GM12878 (cell line): ENCODE measurements around the gene DCAF8. TPM values are rescaled to one million over a fixed set of nuclear protein-coding genes. Genes with fewer than 3 reads are reported as not detected.

Experiments used
- ATAC-seq: fragments of 200-7000 bp; cut with Tn5 transposase; 3 replicates; pipeline ENCODE4 v1.9.1; 2020; ENCODE audit warnings: mild to moderate bottlenecking, moderate library complexity
- BruUV-seq: library from RNA; stranded (reverse); fragments of 400-500 nt; replicated peaks from 2 replicates; lab custom pipeline; 2021; lab: Mats Ljungman, UMichigan
- CTCF ChIA-PET: fragments of 300-600 bp; sonication (Branson Sonifier 250); formaldehyde crosslinking; extraction: SDS; loops from one replicate; lab custom pipeline; 2021; ENCODE audit warnings: inconsistent platforms; lab: Yijun Ruan, JAX
- POLR2A ChIA-PET: fragments of 350-600 bp; formaldehyde crosslinking; extraction: SDS; loops from one replicate; lab custom pipeline; 2021; ENCODE audit warnings: inconsistent platforms; lab: Charles Lee
- RAD21 ChIA-PET: fragments of 300-600 bp; sonication (Branson Sonifier 250); formaldehyde crosslinking; loops from one replicate; lab custom pipeline; 2023; ENCODE audit warnings: antibody characterized with exemption; ENCODE audit not compliant: unreplicated experiment; lab: Charles Lee
- SMC1A ChIA-PET: fragments of 300-600 bp; sonication (Branson Sonifier 250); formaldehyde crosslinking; loops from one replicate; lab custom pipeline; 2023; ENCODE audit not compliant: unreplicated experiment, uncharacterized antibody; lab: Charles Lee
- DNase-seq: peaks from one replicate; pipeline ENCODE4 v3.0.0-alpha.2; 2011; ENCODE audit warnings: low read depth, low spot score
- FAIRE-seq: peaks from 3 replicates; lab custom pipeline; 2011; peaks lifted over from hg19 to GRCh38; lab: Jason Lieb, UNC
- H2AFZ ChIP-seq: 2 replicates; pipeline ENCODE4 v1.6.0; 2011; ENCODE audit warnings: low read depth, low read length, control low read depth; ENCODE audit not compliant: control insufficient read depth
- H3K27ac ChIP-seq: 2 replicates; pipeline ENCODE4 v1.5.1; 2011; ENCODE audit warnings: control low read depth; ENCODE audit not compliant: control insufficient read depth, insufficient read depth
- H3K27me3 ChIP-seq, 2 experiments: replicated peaks in 1 of 2; 2 replicates each; pipeline versions ENCODE4 v1.6.0 to v1.6.1; 2011; ENCODE audit warnings: low read length in 1 of 2; ENCODE audit not compliant: control insufficient read depth in 2 of 2, insufficient read depth in 2 of 2
- H3K36me3 ChIP-seq, 2 experiments: 2 replicates each; pipeline ENCODE4 v1.5.1; 2011; ENCODE audit warnings: low read length in 1 of 2; ENCODE audit not compliant: control insufficient read depth in 2 of 2, insufficient read depth in 2 of 2
- H3K4me1 ChIP-seq: 2 replicates; pipeline ENCODE4 v1.6.1; 2011; ENCODE audit warnings: mild to moderate bottlenecking, low read length, moderate library complexity, mixed read lengths; ENCODE audit not compliant: control insufficient read depth, insufficient read depth
- H3K4me2 ChIP-seq: 2 replicates; pipeline ENCODE4 v1.6.0; 2011; ENCODE audit warnings: control low read depth; ENCODE audit not compliant: control insufficient read depth, insufficient read depth
- H3K4me3 ChIP-seq: fragments of 200-600 bp; sonication (generic); 2 replicates; pipeline ENCODE4 v1.5.1; 2016
- H3K79me2 ChIP-seq: 2 replicates; pipeline ENCODE4 v1.6.0; 2011; ENCODE audit warnings: low read length; ENCODE audit not compliant: control insufficient read depth, insufficient read depth
- H3K9ac ChIP-seq: 2 replicates; pipeline ENCODE4 v1.8.0; 2011; ENCODE audit warnings: low read length, control low read depth, mixed read lengths; ENCODE audit not compliant: control insufficient read depth, insufficient read depth
- H3K9me3 ChIP-seq: replicated peaks from 3 replicates; pipeline ENCODE4 v1.5.1; 2011; ENCODE audit warnings: mild to moderate bottlenecking, low read length; ENCODE audit not compliant: control insufficient read depth, insufficient read depth
- H4K20me1 ChIP-seq: 2 replicates; pipeline ENCODE4 v1.6.0; 2011; ENCODE audit not compliant: control insufficient read depth, insufficient read depth
- BRCA1 ChIP-seq: IDR thresholded peaks from 2 replicates; pipeline ENCODE4 v1.6.1; 2011; ENCODE audit warnings: low read depth, low read length, improper control_type of control experiment
- CUX1 ChIP-seq: IDR thresholded peaks from 2 replicates; pipeline ENCODE4 v1.6.1; 2012; ENCODE audit warnings: improper control_type of control experiment, low read depth, low read length; ENCODE audit not compliant: insufficient replicate concordance
- EGR1 ChIP-seq, 2 experiments: IDR thresholded peaks; 1 replicate in 1 of 2; 2 replicates in 1 of 2; pipeline ENCODE4 v1.6.1; 2011 to 2012; ENCODE audit warnings: low read depth in 2 of 2, low read length in 2 of 2, borderline replicate concordance in 1 of 2, mild to moderate bottlenecking in 1 of 2, moderate library complexity in 1 of 2
- KAT2A ChIP-seq: conservative IDR thresholded peaks from 2 replicates; pipeline ENCODE4 v1.6.1; 2011; ENCODE audit warnings: low read depth, low read length; ENCODE audit not compliant: control insufficient read depth
- MYB ChIP-seq: fragments of 150-350 bp; IDR thresholded peaks from 2 replicates; pipeline ENCODE4 v1.6.1; 2014; ENCODE audit warnings: mild to moderate bottlenecking, low read depth, low read length, borderline replicate concordance
- SREBF2 ChIP-seq: IDR thresholded peaks from 2 replicates; pipeline ENCODE4 v1.6.1; 2012; ENCODE audit warnings: mild to moderate bottlenecking, low read length
- SUZ12 ChIP-seq: fragments of 200-600 bp; sonication (generic); IDR thresholded peaks from one replicate; pipeline ENCODE4 v1.6.1; 2018; ENCODE audit warnings: antibody characterized with exemption, mild to moderate bottlenecking; ENCODE audit not compliant: unreplicated experiment
- in situ Hi-C: fragments of 300-500 bp; cut with MboI; formaldehyde crosslinking; loops from 9 replicates; pipeline ENCODE4 v1.14.3; 2018; ENCODE audit warnings: mixed read lengths
- intact Hi-C: fragments of 100-400 bp; cut with micrococcal nuclease; formaldehyde crosslinking; loops from one replicate; pipeline ENCODE4 v1.14.2; 2022; ENCODE audit not compliant: unreplicated experiment
- polyA plus RNA-seq, 11 experiments: library from polyadenylated mRNA; depleted of rRNA in 4 of 11; unstranded in 6 of 11; stranded (reverse) in 5 of 11; fragments of >200 nt; fragmentation: Nextera tagmentation in 4 of 11; fragmentation: Illumina TruSeq in 1 of 11; extraction: Ambion mirVana in 4 of 11; extraction: Trizol in 1 of 11; gene quantifications; 1 replicate in 1 of 11; 2 replicates in 10 of 11; pipeline versions ENCODE4 v1.2.1 to v1.2.3, GENCODE V29; 2011 to 2016; ENCODE audit warnings: inconsistent platforms in 2 of 11, missing spikeins in 2 of 11, low read depth in 1 of 11
- total RNA-seq, 4 experiments: library from RNA; depleted of rRNA in 3 of 4; stranded (reverse); fragments of >200 nt in 3 of 4; fragmentation: Illumina TruSeq in 1 of 4; extraction: Trizol in 1 of 4; gene quantifications; 2 replicates each; pipeline versions ENCODE4 v1.2.1 to v1.2.3, GENCODE V29; 2013 to 2021
- TF ChIP-seq, protein P1 (sequence below): IDR thresholded peaks from 2 replicates; pipeline ENCODE4 v1.6.1; 2011; ENCODE audit warnings: borderline replicate concordance, low read depth, mild to moderate bottlenecking, moderate library complexity, low read length; ENCODE audit not compliant: insufficient read depth, poor library complexity, severe bottlenecking

DCAF8 gene
- total and polyA plus RNA-seq, 10 of the 15 experiments (the other 5 are each of a cell fraction or from before 2014, with no cell fraction given), result 10.4 to 152 (median 84.6) TPM

- ChIA-PET SMC1A (interaction anchor here (1.0 to 4.9 kb wide), 12 partner anchors 8 to 120 kb away, joined by 3 to 51 read pairs (median 5); partner anchors contain the start of gene CASQ1), POLR2A (interaction anchor here (1.4 kb wide), 1 partner anchor 10 kb away, joined by 3 read pairs; no protein-coding TSS in a partner anchor), CTCF (interaction anchor here (0.8 to 6.7 kb wide), 12 partner anchors 8 to 171 kb away, joined by 5 to 82 read pairs (median 12); partner anchors contain the start of gene CASQ1), RAD21 (interaction anchor here (2.6 to 4.0 kb wide), 3 partner anchors 25 to 31 kb away, joined by 11 to 35 read pairs (median 20); no protein-coding TSS in a partner anchor)
- Histone ChIP-seq H3K4me1 (no peaks in the 10 kb centered on the region), H3K79me2 (no peaks in the 10 kb centered on the region), H3K4me2 (no peak overlapping the region), H3K4me3 (no peak overlapping the region), H2AFZ (no peak overlapping the region), H4K20me1 (no peaks in the 10 kb centered on the region), H3K36me3 (peaks cover 30 to 33% of the 10 kb centered on the region in 2 experiments), H3K27me3 (no peaks in the 10 kb centered on the region), H3K9ac (no peak overlapping the region), H3K9me3 (no peaks in the 10 kb centered on the region), H3K27ac (no peak overlapping the region)
- in situ Hi-C loops, result no loop called here
- no peak for ATAC-seq
- no peak for DNase-seq
- intact Hi-C loops, result no loop called here
- FAIRE-seq, result no peak
- BruUV-seq, result no TSS peak
- no peak for TF ChIP-seq SUZ12
- no peak for TF ChIP-seq SREBF2
- TF ChIP-seq MYB, result no peak
- no peak for TF ChIP-seq KAT2A
- no peak for TF ChIP-seq CUX1
- no peak for TF ChIP-seq BRCA1
- TF ChIP-seq, protein P1, sequence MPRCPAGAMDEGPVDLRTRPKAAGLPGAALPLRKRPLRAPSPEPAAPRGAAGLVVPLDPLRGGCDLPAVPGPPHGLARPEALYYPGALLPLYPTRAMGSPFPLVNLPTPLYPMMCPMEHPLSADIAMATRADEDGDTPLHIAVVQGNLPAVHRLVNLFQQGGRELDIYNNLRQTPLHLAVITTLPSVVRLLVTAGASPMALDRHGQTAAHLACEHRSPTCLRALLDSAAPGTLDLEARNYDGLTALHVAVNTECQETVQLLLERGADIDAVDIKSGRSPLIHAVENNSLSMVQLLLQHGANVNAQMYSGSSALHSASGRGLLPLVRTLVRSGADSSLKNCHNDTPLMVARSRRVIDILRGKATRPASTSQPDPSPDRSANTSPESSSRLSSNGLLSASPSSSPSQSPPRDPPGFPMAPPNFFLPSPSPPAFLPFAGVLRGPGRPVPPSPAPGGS, result no peak
- no peak for TF ChIP-seq EGR1 (IDR thresholded peaks at IDR 0.05; ENCODE audit: borderline replicate concordance in 1 of 2, low read depth in 2 of 2, low read length in 2 of 2)
These were observed 41.3 kb downstream of the DCAF8 start for GRCh38 chr1:160221089-160221488.
